Progenitor cell of endocrine pancreas (in vitro differentiated cells): ENCODE results near the gene SUGCT. TPM values are rescaled to one million over a fixed set of nuclear protein-coding genes. Genes with fewer than 3 reads are reported as not detected.

ENCODE experiments used
- DNase-seq: peaks from one replicate; pipeline ENCODE4 v3.0.0; 2021; ENCODE audit warnings: low spot score; ENCODE audit not compliant: unreplicated experiment
- H3K27ac Mint-ChIP-seq: 2 replicates; pipeline ENCODE4 v1.8.0; 2021; ENCODE audit warnings: mild to moderate bottlenecking, moderate library complexity, mixed read lengths
- H3K27me3 Mint-ChIP-seq: 2 replicates; pipeline ENCODE4 v1.8.0; 2021; ENCODE audit warnings: mixed read lengths
- H3K36me3 Mint-ChIP-seq: 2 replicates; pipeline ENCODE4 v1.8.0; 2022; ENCODE audit warnings: mixed read lengths; ENCODE audit not compliant: insufficient read depth
- H3K4me1 Mint-ChIP-seq: 2 replicates; pipeline ENCODE4 v1.8.0; 2021; ENCODE audit warnings: low read depth, mixed read lengths
- H3K4me3 Mint-ChIP-seq: 2 replicates; pipeline ENCODE4 v1.8.0; 2021; ENCODE audit warnings: low read depth, mild to moderate bottlenecking, moderate library complexity, mixed read lengths
- H3K9me3 Mint-ChIP-seq: 2 replicates; pipeline ENCODE4 v1.8.0; 2021; ENCODE audit warnings: low read depth, mixed read lengths
- total RNA-seq: library from RNA; stranded (reverse); gene quantifications from 2 replicates; pipeline ENCODE4 v1.2.1, GENCODE V29; 2021
- TF ChIP-seq, protein P1 (sequence below): fragments of 200-600 bp; sonication (generic); IDR thresholded peaks from one replicate; pipeline ENCODE4 v1.5.0; 2021; ENCODE audit warnings: antibody characterized with exemption, mild to moderate bottlenecking; ENCODE audit not compliant: unreplicated experiment

Gene SUGCT
- total RNA-seq, 1 donor from 2014 or later, result 6.2 TPM

DNA sequence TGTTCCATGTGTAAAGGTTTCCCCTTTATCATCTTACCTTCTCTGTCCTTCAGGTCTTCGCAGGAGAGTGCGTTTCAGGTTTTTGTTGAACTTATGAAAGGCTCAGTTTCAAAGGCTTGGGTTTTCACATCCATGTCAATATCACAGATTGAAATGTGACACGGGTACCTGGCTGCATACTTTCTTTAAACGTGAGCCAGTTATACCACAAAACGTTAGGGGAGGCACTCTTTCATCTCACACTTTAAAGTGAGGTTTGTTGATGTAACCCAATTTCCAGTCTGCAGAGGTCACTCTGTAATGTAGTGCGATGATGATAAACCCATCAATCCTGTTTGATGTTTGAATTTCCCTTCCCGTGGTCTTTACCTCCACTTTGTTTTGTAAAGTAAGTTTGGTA, 506.9 kb downstream of the SUGCT start:
- H3K4me1 Mint-ChIP-seq, result peaks cover 6% of the 10 kb centered on the region
- H3K9me3 Mint-ChIP-seq, result no peaks in the 10 kb centered on the region
- H3K27ac Mint-ChIP-seq, result no peak overlapping the region
- no peak for DNase-seq
- TF ChIP-seq, protein P1, sequence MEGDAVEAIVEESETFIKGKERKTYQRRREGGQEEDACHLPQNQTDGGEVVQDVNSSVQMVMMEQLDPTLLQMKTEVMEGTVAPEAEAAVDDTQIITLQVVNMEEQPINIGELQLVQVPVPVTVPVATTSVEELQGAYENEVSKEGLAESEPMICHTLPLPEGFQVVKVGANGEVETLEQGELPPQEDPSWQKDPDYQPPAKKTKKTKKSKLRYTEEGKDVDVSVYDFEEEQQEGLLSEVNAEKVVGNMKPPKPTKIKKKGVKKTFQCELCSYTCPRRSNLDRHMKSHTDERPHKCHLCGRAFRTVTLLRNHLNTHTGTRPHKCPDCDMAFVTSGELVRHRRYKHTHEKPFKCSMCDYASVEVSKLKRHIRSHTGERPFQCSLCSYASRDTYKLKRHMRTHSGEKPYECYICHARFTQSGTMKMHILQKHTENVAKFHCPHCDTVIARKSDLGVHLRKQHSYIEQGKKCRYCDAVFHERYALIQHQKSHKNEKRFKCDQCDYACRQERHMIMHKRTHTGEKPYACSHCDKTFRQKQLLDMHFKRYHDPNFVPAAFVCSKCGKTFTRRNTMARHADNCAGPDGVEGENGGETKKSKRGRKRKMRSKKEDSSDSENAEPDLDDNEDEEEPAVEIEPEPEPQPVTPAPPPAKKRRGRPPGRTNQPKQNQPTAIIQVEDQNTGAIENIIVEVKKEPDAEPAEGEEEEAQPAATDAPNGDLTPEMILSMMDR, result no peak
- H3K36me3 Mint-ChIP-seq, result no peaks in the 10 kb centered on the region
- H3K27me3 Mint-ChIP-seq, result peaks cover 4% of the 10 kb centered on the region
- H3K4me3 Mint-ChIP-seq, result no peak overlapping the region

DNA sequence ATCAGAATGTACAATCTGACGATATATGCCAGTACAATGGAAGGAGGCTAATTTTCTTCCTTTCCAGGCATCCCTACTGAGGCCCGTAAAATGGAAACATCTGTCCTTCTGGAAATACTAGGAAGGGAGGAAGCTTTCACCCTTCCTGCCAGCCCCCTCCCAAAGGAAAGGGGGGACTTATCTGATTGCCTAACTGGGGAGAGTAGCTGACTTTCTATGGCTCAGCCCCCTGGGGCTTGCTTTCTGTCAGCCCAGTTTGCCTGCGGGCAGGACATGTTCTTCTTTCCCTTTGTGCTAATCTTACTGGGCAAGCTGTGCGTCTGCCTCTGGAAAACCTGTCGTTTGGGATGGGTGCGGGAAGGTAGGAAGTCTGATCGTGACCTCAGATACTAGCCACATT, 508.9 kb downstream of the SUGCT start:
- DNase-seq, result no peak
- Mint-ChIP-seq H3K4me1 (peaks cover 6% of the 10 kb centered on the region), H3K27ac (no peak overlapping the region)

DNA sequence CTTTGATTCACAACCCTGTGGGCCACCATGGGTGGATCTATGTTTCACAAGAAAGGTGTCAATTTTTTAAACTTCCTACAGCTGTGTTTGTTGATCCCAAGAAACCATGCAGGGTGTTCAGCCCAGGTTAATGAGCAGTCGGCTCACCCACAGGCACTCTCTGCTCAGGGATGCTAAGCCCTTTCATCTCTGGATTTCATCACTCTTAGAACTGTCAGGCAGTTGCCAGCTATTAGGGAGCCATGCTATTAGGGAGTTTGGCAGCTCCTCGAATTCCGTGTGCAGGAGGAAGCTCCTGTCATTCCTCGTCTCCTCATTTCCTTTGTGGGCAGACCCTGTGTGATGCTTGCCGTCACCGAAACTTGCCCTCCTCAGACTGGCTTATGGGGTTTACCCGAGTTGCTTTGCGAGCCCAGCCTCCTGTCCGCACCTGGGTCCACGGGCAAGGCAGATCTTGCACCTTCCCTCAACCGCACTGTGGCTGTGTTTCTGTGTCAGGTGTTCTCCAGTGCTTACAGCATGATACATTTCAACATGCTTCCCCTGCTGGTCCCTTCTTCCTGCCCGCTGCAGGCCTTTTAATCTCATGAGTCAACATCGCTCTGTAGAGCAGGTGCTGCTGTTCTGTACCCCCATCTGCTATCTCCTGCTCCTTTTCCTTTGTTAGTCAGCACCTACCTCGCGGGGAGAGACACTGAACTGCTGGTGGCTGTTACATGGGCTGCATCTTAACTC, 509.8 kb downstream of the SUGCT start:
- Mint-ChIP-seq H3K27me3 (peaks cover 4% of the 10 kb centered on the region), H3K4me1 (peaks cover 6% of the 10 kb centered on the region), H3K27ac (peak overlapping the region; percentile 38), H3K36me3 (no peaks in the 10 kb centered on the region), H3K9me3 (no peaks in the 10 kb centered on the region), H3K4me3 (no peak overlapping the region)
- DNase-seq, result no peak
- TF ChIP-seq, protein P1, result no peak

More for the DNA sequence above, 508.9 kb downstream of the SUGCT start:
- TF ChIP-seq, protein P1, result no peak
- Mint-ChIP-seq H3K36me3 (no peaks in the 10 kb centered on the region), H3K27me3 (peaks cover 4% of the 10 kb centered on the region), H3K4me3 (no peak overlapping the region), H3K9me3 (no peaks in the 10 kb centered on the region)

DNA sequence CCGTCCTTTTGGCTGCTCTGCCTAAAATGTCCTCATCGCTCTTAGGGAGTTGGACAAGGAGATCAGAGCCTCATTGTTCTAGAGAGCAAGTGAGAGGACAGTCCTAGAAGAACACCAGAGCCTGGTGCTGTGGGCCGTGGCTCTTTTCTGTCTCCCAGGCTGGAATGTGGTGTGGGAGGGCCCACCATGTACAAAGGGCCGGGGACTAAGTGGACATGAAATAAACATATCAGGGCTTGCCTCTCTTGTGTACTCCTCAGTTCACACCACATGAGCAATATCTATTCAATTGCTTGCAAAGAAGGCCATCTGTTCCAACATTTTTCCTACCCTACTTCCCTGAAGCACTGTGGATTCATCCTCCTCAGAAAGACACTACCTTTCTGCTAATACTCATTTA, 510.4 kb downstream of the SUGCT start:
- DNase-seq, result no peak
- peaks cover 6% of the 10 kb centered on the region for H3K4me1 Mint-ChIP-seq
- H3K36me3 Mint-ChIP-seq, result no peaks in the 10 kb centered on the region
- H3K27me3 Mint-ChIP-seq, result peaks cover 4% of the 10 kb centered on the region
- peak overlapping the region; percentile 38 for H3K27ac Mint-ChIP-seq
- H3K4me3 Mint-ChIP-seq, result no peak overlapping the region
- TF ChIP-seq, protein P1, result no peak
- no peaks in the 10 kb centered on the region for H3K9me3 Mint-ChIP-seq

DNA sequence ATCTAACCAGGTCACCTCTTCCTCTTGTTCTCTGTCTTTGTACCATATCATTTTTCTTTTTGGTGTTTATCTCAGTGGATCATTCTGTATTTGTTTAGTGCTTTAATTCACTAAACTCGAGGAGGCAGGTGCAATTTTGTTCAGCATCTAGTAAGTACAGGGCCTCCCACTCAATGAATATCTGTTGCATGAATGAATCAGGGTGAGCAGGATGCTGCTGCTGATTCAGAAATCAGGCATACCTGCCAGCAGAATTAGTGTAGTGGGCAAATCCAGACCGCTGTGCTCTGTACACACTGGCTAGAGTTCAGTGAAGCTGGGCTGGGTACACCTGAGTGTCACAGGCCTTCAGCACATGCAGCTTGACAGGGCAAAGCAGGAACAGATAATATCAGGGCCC, 511.9 kb downstream of the SUGCT start:
- TF ChIP-seq, protein P1, result no peak

More for the DNA sequence above, 511.9 kb downstream of the SUGCT start:
- H3K9me3 Mint-ChIP-seq, result peaks cover 3% of the 10 kb centered on the region
- no peak overlapping the region for H3K27ac Mint-ChIP-seq
- H3K27me3 Mint-ChIP-seq, result peaks cover 4% of the 10 kb centered on the region
- no peak overlapping the region for H3K4me3 Mint-ChIP-seq
- DNase-seq, result no peak
- peaks cover 6% of the 10 kb centered on the region for H3K4me1 Mint-ChIP-seq
- H3K36me3 Mint-ChIP-seq, result no peaks in the 10 kb centered on the region
